ENCODE measurements around the gene RAD51C. TPM values are rescaled to one million over a fixed set of nuclear protein-coding genes. Genes with fewer than 3 reads are reported as not detected.

RAD51C gene
- total and polyA plus RNA-seq, 9 of the 15 experiments (the other 6 are each of a cell fraction or from before 2014, with no cell fraction given): 93.9 to 341 (median 135) TPM

DNA sequence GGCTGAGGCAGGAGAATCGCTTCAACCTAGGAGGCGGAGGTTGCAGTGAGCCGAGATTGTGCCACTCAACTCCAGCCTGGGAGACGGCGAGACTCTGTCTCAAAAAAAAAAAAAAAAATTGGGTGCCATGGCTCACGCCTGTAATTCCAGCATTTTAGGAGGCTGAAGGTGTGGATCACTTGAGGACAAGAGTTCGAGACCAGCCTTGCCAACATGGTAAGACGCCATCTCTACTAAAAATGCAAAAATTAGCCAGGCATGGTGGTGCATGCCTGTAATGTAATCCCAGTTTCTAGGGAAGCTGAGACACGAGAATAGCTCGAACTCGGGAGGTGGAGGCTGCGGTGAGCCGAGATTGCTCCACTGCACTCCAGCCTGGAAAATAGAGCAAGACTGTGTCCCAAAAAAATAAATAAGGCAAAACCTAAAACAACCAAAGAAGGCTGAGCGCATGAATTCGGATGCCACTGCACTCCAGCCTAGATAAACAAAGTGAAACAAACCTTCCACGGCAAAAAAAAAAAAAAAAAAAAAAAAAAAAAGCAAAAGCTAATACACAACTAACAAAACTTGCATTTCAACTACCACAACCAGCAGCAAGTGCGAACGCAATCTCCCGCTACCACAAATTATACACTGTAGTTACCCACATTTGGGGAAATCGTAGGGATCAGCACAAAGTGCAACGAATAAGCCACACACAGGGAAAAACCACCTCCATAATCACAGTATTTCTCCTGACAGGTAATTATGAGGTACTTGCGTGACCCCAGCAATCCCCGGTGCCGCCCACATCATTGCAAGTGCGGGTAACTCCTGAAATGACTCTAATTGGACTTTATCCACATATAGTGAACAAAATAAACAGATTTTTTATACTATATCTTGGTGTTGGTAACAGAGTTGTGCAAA, 26.2 kb upstream of the RAD51C start:
- Histone ChIP-seq H3K36me3 (ENCODE audit: control insufficient read depth, insufficient read depth, low read length) (no peaks in the 10 kb centered on the region), H3K4me2 (ENCODE audit: insufficient read depth, low read length) (peak overlapping the region; percentile 86), H3K4me1 (replicated peaks in 1 of 2; ENCODE audit: control insufficient read depth in 2 of 2, insufficient read depth in 2 of 2, low read length in 2 of 2) (peaks cover 20 to 26% of the 10 kb centered on the region in 2 experiments), H4K20me1 (replicated peaks; ENCODE audit: control insufficient read depth, insufficient read depth, low read length) (no peaks in the 10 kb centered on the region), H3K27ac (ENCODE audit: extremely low read depth, low read depth, low read length) (peak overlapping the region; percentile 81), H3K9me3 (replicated peaks; ENCODE audit: control insufficient read depth, insufficient read depth, low read depth, low read length) (no peaks in the 10 kb centered on the region), H2AFZ (ENCODE audit: low read depth, low read length) (peak overlapping the region; percentile 100), H3K9me1 (ENCODE audit: control insufficient read depth, insufficient read depth, low read length) (no peaks in the 10 kb centered on the region), H3K79me2 (ENCODE audit: control insufficient read depth, insufficient read depth, low read length) (no peaks in the 10 kb centered on the region), H3K4me3 (peak overlapping the region; percentile 25), H3K27me3 (ENCODE audit: control insufficient read depth in 2 of 2, insufficient read depth in 2 of 2, low read length in 2 of 2) (no peaks in the 10 kb centered on the region), H3K9ac (ENCODE audit: insufficient read depth in 1 of 2, low read depth in 2 of 2, low read length in 2 of 2) (peak overlapping the region; percentile 54 to 73; a peak in 3 of 4 replicates)
- ATAC-seq (peak; percentile 65), FAIRE-seq (no peak), DNase-seq (ENCODE audit: extremely low read depth in 1 of 4, low spot score in 3 of 4) (peak in 2 of 4 experiments; percentile 23 to 68)
- ChIA-PET CTCF (ENCODE audit: low intra/inter-chr PET ratio) (interaction anchor here (0.7 kb wide), 1 partner anchor 26 kb away, joined by 7 read pairs; the partner anchor contains the start of gene RAD51C), POLR2A (interaction anchor here (0.7 to 9.6 kb wide), 5 partner anchors 7 to 35 kb away, joined by 3 to 88 read pairs (median 40); no protein-coding TSS in a partner anchor)
- BruUV-seq (replicated peaks): TSS peak; percentile 99
- 26% methylated on average over 20 of the region's 25 CpGs for WGBS (ENCODE audit: insufficient coverage, low coverage, missing lambda C conversion rate)
- intact Hi-C loops (cut with micrococcal nuclease) (no loop called here), in situ Hi-C loops (cut with MboI) (no loop called here)
- TF ChIP-seq RBFOX2 (IDR thresholded peaks at IDR 0.05; ENCODE audit: low read depth, low read length) (peak; percentile 70), ERF (CRISPR knock-in tag; IDR thresholded peaks at IDR 0.05) (no peak), HOXB6 (CRISPR knock-in tag; IDR thresholded peaks at IDR 0.05; ENCODE audit: borderline replicate concordance) (no peak), EP400 (IDR thresholded peaks at IDR 0.05) (peak; percentile 11; the same call in 1 of the 2 replicates), POLR2A (conservative IDR thresholded peaks at IDR 0.05) (peak; percentile 98), PHF20 (IDR thresholded peaks at IDR 0.05; ENCODE audit: partially characterized antibody) (peak; percentile 6), TARDBP (IDR thresholded peaks at IDR 0.05) (peak; percentile 28; the same call in 1 of the 2 replicates), STAT5A (IDR thresholded peaks at IDR 0.05; ENCODE audit: borderline replicate concordance, low read length) (peak; percentile 56; the same call in 1 of the 2 replicates), PTBP1 (IDR thresholded peaks at IDR 0.05; ENCODE audit: low read depth, low read length) (0 out of 2 replicates have a peak, but pooled peaks have one; percentile 25), ESRRA (IDR thresholded peaks at IDR 0.05; ENCODE audit: borderline replicate concordance, low read depth) (no peak), ELF1 (tag; IDR thresholded peaks at IDR 0.05) (peak; percentile 10; the same call in 1 of the 2 replicates), CHD2 (IDR thresholded peaks at IDR 0.05; ENCODE audit: low read depth, low read length) (peak; percentile 28)
- TF ChIP-seq, protein P1, sequence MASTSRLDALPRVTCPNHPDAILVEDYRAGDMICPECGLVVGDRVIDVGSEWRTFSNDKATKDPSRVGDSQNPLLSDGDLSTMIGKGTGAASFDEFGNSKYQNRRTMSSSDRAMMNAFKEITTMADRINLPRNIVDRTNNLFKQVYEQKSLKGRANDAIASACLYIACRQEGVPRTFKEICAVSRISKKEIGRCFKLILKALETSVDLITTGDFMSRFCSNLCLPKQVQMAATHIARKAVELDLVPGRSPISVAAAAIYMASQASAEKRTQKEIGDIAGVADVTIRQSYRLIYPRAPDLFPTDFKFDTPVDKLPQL (IDR thresholded peaks at IDR 0.05; ENCODE audit: extremely low read depth, insufficient read length): peak; percentile 95
- TF ChIP-seq, protein P2, sequence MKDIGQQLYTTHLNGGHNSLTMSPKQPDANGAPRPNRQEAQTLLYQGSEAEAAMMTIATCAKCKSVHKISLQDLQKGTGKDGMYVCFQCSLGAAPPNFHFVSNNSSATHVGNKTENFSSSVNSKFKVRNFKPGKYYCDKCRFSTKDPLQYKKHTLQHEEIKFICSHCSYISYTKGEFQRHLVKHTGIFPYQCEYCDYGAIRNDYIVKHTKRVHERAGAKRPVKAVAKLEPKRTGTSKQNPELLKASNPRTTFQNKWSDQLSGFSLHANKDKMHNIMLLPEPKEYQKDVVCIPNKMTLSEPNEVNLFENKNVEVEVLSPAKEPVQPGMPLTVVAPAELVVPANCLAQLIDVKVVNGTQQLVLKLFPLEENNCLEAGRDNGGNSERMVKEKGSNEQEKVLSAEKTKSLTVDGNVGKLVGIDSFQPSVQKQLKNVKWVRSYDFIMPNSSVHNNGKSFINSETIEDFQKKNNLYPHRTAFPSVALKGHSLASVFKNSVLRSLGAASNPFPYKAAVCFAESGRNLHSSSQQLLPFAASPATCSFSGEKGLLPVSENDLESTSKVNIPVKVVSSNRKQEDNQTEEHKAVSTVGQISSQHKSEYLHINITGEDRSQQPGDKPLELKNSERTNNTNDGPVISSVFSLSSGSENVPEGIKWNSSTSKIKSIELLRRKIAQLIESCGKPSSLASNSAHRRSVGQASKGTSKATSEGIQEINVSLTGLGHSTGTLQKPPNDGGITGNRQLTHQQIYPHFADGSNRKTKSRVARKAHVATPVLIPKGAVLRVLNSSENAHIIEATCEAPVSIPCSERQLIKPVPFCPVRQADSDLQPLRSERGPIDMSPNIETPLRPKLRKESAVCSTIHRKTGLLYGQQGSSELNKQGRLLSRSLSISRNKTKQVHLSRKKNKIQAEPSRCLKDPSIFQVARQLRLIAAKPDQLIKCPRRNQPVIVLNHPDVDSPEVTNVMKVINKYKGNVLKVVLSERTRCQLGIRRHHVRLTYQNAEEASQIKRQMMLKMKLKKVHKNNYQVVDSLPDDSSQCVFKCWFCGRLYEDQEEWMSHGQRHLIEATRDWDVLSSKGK (CRISPR knock-in tag; IDR thresholded peaks at IDR 0.05): no peak
- TF ChIP-seq, protein P3, sequence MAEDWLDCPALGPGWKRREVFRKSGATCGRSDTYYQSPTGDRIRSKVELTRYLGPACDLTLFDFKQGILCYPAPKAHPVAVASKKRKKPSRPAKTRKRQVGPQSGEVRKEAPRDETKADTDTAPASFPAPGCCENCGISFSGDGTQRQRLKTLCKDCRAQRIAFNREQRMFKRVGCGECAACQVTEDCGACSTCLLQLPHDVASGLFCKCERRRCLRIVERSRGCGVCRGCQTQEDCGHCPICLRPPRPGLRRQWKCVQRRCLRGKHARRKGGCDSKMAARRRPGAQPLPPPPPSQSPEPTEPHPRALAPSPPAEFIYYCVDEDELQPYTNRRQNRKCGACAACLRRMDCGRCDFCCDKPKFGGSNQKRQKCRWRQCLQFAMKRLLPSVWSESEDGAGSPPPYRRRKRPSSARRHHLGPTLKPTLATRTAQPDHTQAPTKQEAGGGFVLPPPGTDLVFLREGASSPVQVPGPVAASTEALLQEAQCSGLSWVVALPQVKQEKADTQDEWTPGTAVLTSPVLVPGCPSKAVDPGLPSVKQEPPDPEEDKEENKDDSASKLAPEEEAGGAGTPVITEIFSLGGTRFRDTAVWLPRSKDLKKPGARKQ (CRISPR knock-in tag; IDR thresholded peaks at IDR 0.05): 0 out of 2 replicates have a peak, but pooled peaks have one; percentile 19

All from K562 (cell line).